Common myeloid progenitor, CD34-positive (primary cell): ENCODE data around the gene DISP1.

ENCODE experiments used
- CTCF ChIA-PET: fragments of 350-600 bp; sonication (Branson Sonifier 250); formaldehyde crosslinking; loops from one replicate; lab custom pipeline; 2021; ENCODE audit warnings: antibody characterized with exemption; lab: Charles Lee
- POLR2A ChIA-PET: fragments of 350-600 bp; sonication (Branson Sonifier 250); formaldehyde crosslinking; loops from one replicate; lab custom pipeline; 2021; ENCODE audit warnings: antibody characterized with exemption; lab: Charles Lee
- DNase-seq, 3 donors: peaks; one replicate each; pipeline versions ENCODE4 v3.0.0 to v3.0.0-alpha.2; 2013
- H3K27ac ChIP-seq, 2 experiments: 1 replicate in 1 of 2; 2 replicates in 1 of 2; pipeline ENCODE4 v1.7.0; 2013; ENCODE audit warnings: inconsistent platforms in 2 of 2, low read length in 2 of 2, mild to moderate bottlenecking in 2 of 2, low read depth in 1 of 2, moderate library complexity in 1 of 2; ENCODE audit not compliant: severe bottlenecking in 2 of 2, insufficient read depth in 1 of 2, poor library complexity in 1 of 2
- H3K27me3 ChIP-seq, 5 experiments: replicated peaks in 2 of 5; 1 replicate in 3 of 5; 2 replicates in 2 of 5; pipeline versions ENCODE4 v1.6.1 to v1.7.0; 2013; ENCODE audit warnings: low read length in 4 of 5, mild to moderate bottlenecking in 2 of 5, moderate library complexity in 2 of 5, inconsistent platforms in 1 of 5; ENCODE audit not compliant: insufficient read depth in 5 of 5, control insufficient read depth in 4 of 5
- H3K36me3 ChIP-seq, 4 experiments: 1 replicate in 2 of 4; 2 replicates in 2 of 4; pipeline versions ENCODE4 v1.6.1 to v1.7.0; 2013; ENCODE audit warnings: low read length in 3 of 4, control low read depth in 1 of 4, mild to moderate bottlenecking in 1 of 4; ENCODE audit not compliant: control insufficient read depth in 4 of 4, insufficient read depth in 4 of 4
- H3K4me1 ChIP-seq, 4 experiments: 1 replicate in 3 of 4; 2 replicates in 1 of 4; pipeline versions ENCODE4 v1.6.1 to v1.7.1; 2013; ENCODE audit warnings: low read length in 3 of 4, mild to moderate bottlenecking in 3 of 4, control low read depth in 1 of 4, inconsistent platforms in 1 of 4, moderate library complexity in 1 of 4; ENCODE audit not compliant: control insufficient read depth in 4 of 4, insufficient read depth in 4 of 4; ENCODE audit errors: control extremely low read depth in 1 of 4
- H3K4me3 ChIP-seq, 7 experiments: 1 replicate in 4 of 7; 2 replicates in 3 of 7; pipeline versions ENCODE4 v1.5.1 to v1.7.0; 2013; ENCODE audit warnings: mild to moderate bottlenecking in 7 of 7, low read length in 6 of 7, moderate library complexity in 6 of 7, inconsistent platforms in 2 of 7, low read depth in 2 of 7, control low read depth in 1 of 7; ENCODE audit not compliant: insufficient read depth in 4 of 7, control insufficient read depth in 1 of 7; ENCODE audit errors: extremely low read depth in 1 of 7
- H3K9me3 ChIP-seq, 5 experiments: 1 replicate in 4 of 5; 2 replicates in 1 of 5; pipeline versions ENCODE4 v1.6.1 to v1.7.1; 2013; ENCODE audit warnings: low read length in 4 of 5, mild to moderate bottlenecking in 2 of 5, inconsistent platforms in 1 of 5, low read depth in 1 of 5, moderate library complexity in 1 of 5; ENCODE audit not compliant: control insufficient read depth in 4 of 5, insufficient read depth in 2 of 5; ENCODE audit errors: control extremely low read depth in 1 of 5
- WGBS: methylation state at CpG from one replicate; pipeline ENCODE4 v1.1.5; 2013; ENCODE audit not compliant: insufficient coverage; 5-methylcytosine and 5-hydroxymethylcytosine counted together

The DISP1 gene

GRCh38 chr1:222791006-222791710 lies 23.7 kb upstream of the DISP1 start:
- H3K9me3 ChIP-seq = peaks cover 0 to 10% (median 0%) of the 10 kb centered on the region in 5 experiments
- H3K36me3 ChIP-seq = no peaks in the 10 kb centered on the region
- H3K4me3 ChIP-seq = no peak overlapping the region
- CTCF ChIA-PET = interaction anchor here (0.7 to 2.7 kb wide), 10 partner anchors 15 to 336 kb away, joined by 3 to 12 read pairs (median 4); no protein-coding TSS in a partner anchor
- no peak overlapping the region for H3K27ac ChIP-seq
- POLR2A ChIA-PET = no interaction called here
- WGBS = 73% methylated on average over 3 of the region's 4 CpGs
- H3K4me1 ChIP-seq = no peaks in the 10 kb centered on the region
- DNase-seq = no peak
- H3K27me3 ChIP-seq = no peaks in the 10 kb centered on the region

DNA sequence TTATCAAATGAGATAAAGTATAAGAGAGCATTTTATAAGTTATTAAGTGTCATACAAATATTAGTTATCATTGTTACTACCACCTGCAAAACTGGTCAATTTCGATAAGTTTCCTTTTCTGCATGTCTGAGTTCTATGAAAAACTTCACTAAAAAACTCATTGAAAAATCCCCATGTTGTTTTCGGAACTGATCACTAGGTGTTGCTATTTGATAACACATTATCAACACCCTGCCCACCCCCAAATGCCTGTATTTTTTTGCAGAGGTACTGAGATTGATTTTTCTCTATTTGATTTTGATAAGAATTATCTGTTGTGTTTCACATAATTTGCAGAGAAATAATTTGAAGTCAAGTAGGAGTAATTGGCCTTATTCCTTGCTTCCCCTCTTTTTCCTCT lies 22.1 kb upstream of the DISP1 start:
- H3K27ac ChIP-seq = no peak overlapping the region
- no peak overlapping the region for H3K4me3 ChIP-seq
- peaks cover 0 to 10% (median 0%) of the 10 kb centered on the region in 5 experiments for H3K9me3 ChIP-seq
- no peaks in the 10 kb centered on the region for H3K27me3 ChIP-seq
- no peaks in the 10 kb centered on the region for H3K36me3 ChIP-seq
- CTCF ChIA-PET = interaction anchor here (0.6 to 2.7 kb wide), 12 partner anchors 9 to 341 kb away, joined by 3 to 15 read pairs (median 3); partner anchors contain the start of gene FAM177B
- peak; percentile 44 to 63 (median 58) for DNase-seq
- 17% methylated on average over 1 of the region's 2 CpGs for WGBS
- no peaks in the 10 kb centered on the region for H3K4me1 ChIP-seq
- POLR2A ChIA-PET = no interaction called here

DNA sequence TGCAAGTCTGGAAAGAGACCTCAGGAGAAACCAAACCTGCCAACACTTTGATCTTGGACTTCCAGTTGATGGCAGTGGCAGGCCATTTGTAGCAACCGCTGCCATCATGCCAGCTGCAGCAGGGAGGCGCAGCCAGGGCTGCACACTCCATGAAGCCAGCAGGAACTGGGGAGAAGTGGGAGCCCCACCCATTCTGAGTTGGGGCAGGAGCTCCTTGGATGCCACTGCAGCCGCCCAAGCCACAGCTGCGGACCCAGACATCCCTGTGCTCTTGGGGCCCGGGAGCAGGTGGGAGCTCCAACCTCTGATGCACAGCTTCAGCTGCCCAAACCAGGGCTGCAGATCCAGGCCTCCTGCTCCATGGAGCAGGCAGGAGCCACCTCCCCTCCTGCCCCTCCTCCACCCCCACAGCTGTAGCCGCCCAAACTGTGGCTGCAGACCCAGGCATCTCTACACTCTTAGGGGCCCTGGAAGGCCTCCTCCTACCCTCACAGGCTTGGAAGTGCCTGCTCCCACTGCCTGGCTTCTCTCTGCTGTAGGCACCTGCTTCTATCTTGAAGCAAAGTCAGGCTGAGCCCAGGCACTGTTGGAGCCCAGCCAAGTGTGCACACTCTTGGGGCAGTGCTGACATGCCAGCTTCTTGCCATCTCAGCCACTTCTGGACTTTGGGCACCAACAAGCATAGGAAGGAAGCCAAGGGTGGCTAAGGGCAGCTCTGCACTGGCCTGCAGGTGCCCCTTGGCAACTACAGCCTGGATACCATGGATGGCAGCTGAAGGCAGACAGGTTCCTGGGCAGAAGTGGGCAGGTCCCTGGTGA lies 20.0 kb upstream of the DISP1 start:
- Histone ChIP-seq H3K4me1 (no peaks in the 10 kb centered on the region), H3K9me3 (peaks cover 0 to 6% (median 0%) of the 10 kb centered on the region in 5 experiments), H3K27me3 (no peaks in the 10 kb centered on the region), H3K27ac (no peak overlapping the region), H3K4me3 (no peak overlapping the region), H3K36me3 (no peaks in the 10 kb centered on the region)
- ChIA-PET CTCF (interaction anchor here (0.8 to 2.8 kb wide), 11 partner anchors 56 to 329 kb away, joined by 3 to 17 read pairs (median 4); partner anchors contain the start of gene FAM177B), POLR2A (interaction anchor here (0.6 kb wide), 1 partner anchor 16 kb away, joined by 4 read pairs; no protein-coding TSS in a partner anchor)
- no peak for DNase-seq
- 96% methylated on average over 6 of the region's 6 CpGs for WGBS

DNA sequence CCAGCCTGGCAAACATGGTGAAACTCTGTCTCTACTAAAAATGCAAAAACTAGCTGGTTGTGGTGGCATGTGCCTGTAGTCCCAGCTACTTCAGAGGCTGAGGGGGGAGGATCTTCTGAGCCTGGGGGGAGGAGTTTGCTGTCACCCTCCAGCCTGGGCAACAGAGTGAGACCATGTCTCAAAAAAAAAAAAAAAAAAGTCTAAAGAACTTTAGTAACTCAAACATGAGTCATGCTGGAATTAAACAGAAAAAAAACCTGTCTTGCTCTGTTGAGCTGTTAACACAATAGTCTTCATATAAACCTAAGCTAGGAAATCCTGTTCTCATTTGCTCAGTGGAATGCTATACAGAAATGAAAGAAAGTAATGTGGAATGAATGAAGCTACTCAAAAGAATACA lies 16.7 kb upstream of the DISP1 start:
- CTCF ChIA-PET = interaction anchor here (0.7 to 1.5 kb wide), 5 partner anchors 14 to 876 kb away, joined by 3 to 4 read pairs (median 3); no protein-coding TSS in a partner anchor
- peak in 2 of 3 donors; percentile 17 to 27 for DNase-seq
- H3K4me3 ChIP-seq = no peak overlapping the region
- H3K36me3 ChIP-seq = no peaks in the 10 kb centered on the region
- H3K4me1 ChIP-seq = no peaks in the 10 kb centered on the region
- POLR2A ChIA-PET = no interaction called here
- H3K9me3 ChIP-seq = no peaks in the 10 kb centered on the region
- no peak overlapping the region for H3K27ac ChIP-seq
- no peaks in the 10 kb centered on the region for H3K27me3 ChIP-seq

GRCh38 chr1:222798975-222799374 lies 15.9 kb upstream of the DISP1 start:
- Histone ChIP-seq H3K9me3 (no peaks in the 10 kb centered on the region), H3K36me3 (no peaks in the 10 kb centered on the region), H3K4me1 (no peaks in the 10 kb centered on the region), H3K27me3 (no peaks in the 10 kb centered on the region), H3K27ac (no peak overlapping the region), H3K4me3 (no peak overlapping the region)
- no peak for DNase-seq
- WGBS = 100% methylated on average over 3 of the region's 4 CpGs
- ChIA-PET POLR2A (no interaction called here), CTCF (interaction anchor here (0.6 to 1.5 kb wide), 3 partner anchors 40 to 291 kb away, joined by 3 to 4 read pairs (median 3); no protein-coding TSS in a partner anchor)

DNA sequence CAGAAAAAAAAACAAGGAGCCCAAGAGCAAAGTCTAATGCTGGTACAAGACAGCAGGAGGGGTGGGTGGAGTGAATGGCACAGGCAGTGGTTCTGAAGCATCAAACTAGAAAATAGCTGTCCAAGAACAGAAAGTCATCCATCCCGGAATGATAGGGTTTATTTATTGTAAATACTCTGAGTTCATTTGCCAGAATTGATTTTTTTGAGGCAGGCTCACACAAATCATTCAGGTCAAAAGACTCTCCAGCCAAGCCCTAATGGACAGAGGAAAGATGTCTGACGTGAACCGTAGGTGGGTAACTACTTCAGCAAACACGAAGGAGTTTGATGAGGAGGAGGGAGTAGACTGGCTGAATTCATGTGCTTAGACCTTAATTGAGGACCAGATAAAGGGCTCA lies 13.8 kb upstream of the DISP1 start:
- Histone ChIP-seq H3K4me3 (no peak overlapping the region), H3K27me3 (no peaks in the 10 kb centered on the region), H3K9me3 (no peaks in the 10 kb centered on the region), H3K36me3 (no peaks in the 10 kb centered on the region), H3K4me1 (no peaks in the 10 kb centered on the region), H3K27ac (no peak overlapping the region)
- DNase-seq = no peak
- WGBS = 100% methylated on average over 1 of the region's 4 CpGs
- POLR2A ChIA-PET = no interaction called here
- CTCF ChIA-PET = no interaction called here
